Measurements from ENCODE around the gene TEX51.

TEX51 gene

DNA sequence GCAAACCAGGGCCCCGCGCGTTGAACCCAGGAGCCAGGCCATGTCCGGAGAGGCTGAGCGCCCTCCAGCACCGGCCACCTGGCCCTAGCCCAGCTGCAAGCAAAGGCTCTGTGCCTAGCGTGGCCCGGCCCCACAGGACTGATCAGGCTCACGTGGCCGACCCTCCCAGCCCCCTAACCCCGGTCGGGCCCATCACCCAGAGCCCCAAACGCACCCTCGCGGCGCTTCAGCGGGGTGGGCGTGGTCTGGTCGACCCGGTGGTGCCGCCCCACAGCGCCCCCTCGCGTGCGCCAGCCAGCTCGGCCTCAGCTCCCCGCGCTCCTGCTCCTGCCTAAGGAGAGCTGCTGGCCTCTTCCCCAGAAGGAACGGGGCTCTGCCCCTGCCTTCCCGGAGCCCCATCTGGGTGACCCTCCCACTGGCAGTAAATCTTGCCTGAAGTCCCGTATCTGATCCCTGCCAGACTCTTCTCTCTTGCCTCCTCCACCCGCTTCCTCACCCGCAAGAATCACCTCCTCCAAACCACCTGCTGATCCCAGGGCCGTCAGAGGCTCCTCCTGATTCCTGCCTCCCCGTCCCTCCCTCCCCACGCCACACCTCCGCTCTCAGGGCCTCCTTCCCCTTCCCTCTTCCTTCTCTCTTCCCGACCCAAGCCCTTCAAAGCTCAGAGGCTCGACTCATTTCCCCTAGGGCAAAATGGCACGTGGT lies 12.3 kb upstream of the TEX51 start:
- TF ChIP-seq, protein P1, sequence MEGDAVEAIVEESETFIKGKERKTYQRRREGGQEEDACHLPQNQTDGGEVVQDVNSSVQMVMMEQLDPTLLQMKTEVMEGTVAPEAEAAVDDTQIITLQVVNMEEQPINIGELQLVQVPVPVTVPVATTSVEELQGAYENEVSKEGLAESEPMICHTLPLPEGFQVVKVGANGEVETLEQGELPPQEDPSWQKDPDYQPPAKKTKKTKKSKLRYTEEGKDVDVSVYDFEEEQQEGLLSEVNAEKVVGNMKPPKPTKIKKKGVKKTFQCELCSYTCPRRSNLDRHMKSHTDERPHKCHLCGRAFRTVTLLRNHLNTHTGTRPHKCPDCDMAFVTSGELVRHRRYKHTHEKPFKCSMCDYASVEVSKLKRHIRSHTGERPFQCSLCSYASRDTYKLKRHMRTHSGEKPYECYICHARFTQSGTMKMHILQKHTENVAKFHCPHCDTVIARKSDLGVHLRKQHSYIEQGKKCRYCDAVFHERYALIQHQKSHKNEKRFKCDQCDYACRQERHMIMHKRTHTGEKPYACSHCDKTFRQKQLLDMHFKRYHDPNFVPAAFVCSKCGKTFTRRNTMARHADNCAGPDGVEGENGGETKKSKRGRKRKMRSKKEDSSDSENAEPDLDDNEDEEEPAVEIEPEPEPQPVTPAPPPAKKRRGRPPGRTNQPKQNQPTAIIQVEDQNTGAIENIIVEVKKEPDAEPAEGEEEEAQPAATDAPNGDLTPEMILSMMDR (IDR thresholded peaks at IDR 0.05; ENCODE audit: insufficient read depth, low read length, poor library complexity, severe bottlenecking), result peak; percentile 31
- TF ChIP-seq EZH2phosphoT487 (conservative IDR thresholded peaks at IDR 0.05; ENCODE audit: low read length), result no peak
- Histone ChIP-seq H3K27ac (ENCODE audit: low read depth, low read length) (no peak overlapping the region), H3K27me3 (ENCODE audit: low read length) (no peaks in the 10 kb centered on the region), H3K36me3 (ENCODE audit: low read length) (no peaks in the 10 kb centered on the region), H3K79me2 (ENCODE audit: insufficient read depth, low read length) (no peaks in the 10 kb centered on the region), H3K9ac (ENCODE audit: low read length) (no peak overlapping the region), H3K4me2 (ENCODE audit: low read depth, low read length, poor library complexity, severe bottlenecking) (no peak overlapping the region), H4K20me1 (ENCODE audit: low read depth, low read length) (no peaks in the 10 kb centered on the region), H3K9me2 (replicated peaks; ENCODE audit: insufficient read depth, low read length) (no peaks in the 10 kb centered on the region), H3K9me3 (ENCODE audit: insufficient read depth, low read length) (no peaks in the 10 kb centered on the region), H2AFZ (ENCODE audit: low read depth, low read length, severe bottlenecking) (no peak overlapping the region), H3F3A (ENCODE audit: insufficient read depth) (no peaks in the 10 kb centered on the region), H3K4me3 (ENCODE audit: insufficient read depth, low read length, poor library complexity, severe bottlenecking) (no peak overlapping the region)

DNA sequence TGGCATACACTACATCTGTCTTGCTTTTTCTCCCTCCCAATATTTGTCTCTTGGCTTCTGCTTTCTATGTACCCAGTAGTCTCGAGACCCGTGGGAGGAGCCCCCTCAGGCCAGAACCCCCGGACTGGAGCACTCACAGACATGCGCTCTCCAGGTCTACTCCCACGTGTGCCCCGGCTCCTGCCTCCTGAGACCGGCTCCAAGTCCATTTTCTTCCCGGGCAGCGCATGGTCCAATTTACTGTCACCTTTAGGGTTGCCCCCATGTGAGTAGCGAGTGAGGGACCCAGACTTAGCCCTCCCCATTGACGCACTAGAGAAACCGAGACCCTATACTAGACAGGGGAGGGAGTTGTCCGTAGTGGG lies 11.8 kb upstream of the TEX51 start:
- H3K9ac ChIP-seq (ENCODE audit: low read length), result no peak overlapping the region
- H4K20me1 ChIP-seq (ENCODE audit: low read depth, low read length), result no peaks in the 10 kb centered on the region
- H3K9me3 ChIP-seq (ENCODE audit: insufficient read depth, low read length), result no peaks in the 10 kb centered on the region
- H3F3A ChIP-seq (ENCODE audit: insufficient read depth), result no peaks in the 10 kb centered on the region
- no peak overlapping the region for H2AFZ ChIP-seq (ENCODE audit: low read depth, low read length, severe bottlenecking)
- no peak overlapping the region for H3K4me3 ChIP-seq (ENCODE audit: insufficient read depth, low read length, poor library complexity, severe bottlenecking)
- H3K27ac ChIP-seq (ENCODE audit: low read depth, low read length), result no peak overlapping the region
- no peaks in the 10 kb centered on the region for H3K79me2 ChIP-seq (ENCODE audit: insufficient read depth, low read length)
- no peak for TF ChIP-seq EZH2phosphoT487 (conservative IDR thresholded peaks at IDR 0.05; ENCODE audit: low read length)
- TF ChIP-seq, protein P1 (IDR thresholded peaks at IDR 0.05; ENCODE audit: insufficient read depth, low read length, poor library complexity, severe bottlenecking), result no peak
- no peaks in the 10 kb centered on the region for H3K36me3 ChIP-seq (ENCODE audit: low read length)
- no peaks in the 10 kb centered on the region for H3K9me2 ChIP-seq (replicated peaks; ENCODE audit: insufficient read depth, low read length)
- no peaks in the 10 kb centered on the region for H3K27me3 ChIP-seq (ENCODE audit: low read length)
- H3K4me2 ChIP-seq (ENCODE audit: low read depth, low read length, poor library complexity, severe bottlenecking), result no peak overlapping the region

DNA sequence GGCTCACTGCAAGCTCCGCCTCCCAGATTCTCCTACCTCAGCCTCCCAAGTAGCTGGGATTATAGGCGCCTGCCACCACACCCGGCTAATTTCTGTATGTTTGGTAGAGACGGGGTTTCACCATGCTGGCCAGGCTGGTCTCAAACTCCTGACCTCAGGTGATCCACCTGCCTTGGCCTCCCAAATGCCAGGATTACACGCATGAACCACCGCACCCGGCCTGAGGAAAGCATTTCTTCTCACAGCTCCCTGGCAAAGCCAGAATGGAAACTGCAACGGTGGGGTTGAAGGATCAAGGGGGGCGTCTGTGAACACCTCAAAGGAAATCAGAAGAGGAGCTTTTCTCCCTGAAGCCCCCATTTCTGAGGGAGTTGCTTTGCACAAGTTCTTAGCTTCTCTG lies 11.2 kb upstream of the TEX51 start:
- no peak overlapping the region for H2AFZ ChIP-seq (ENCODE audit: low read depth, low read length, severe bottlenecking)
- no peaks in the 10 kb centered on the region for H3K79me2 ChIP-seq (ENCODE audit: insufficient read depth, low read length)
- no peak overlapping the region for H3K27ac ChIP-seq (ENCODE audit: low read depth, low read length)
- no peaks in the 10 kb centered on the region for H3K9me3 ChIP-seq (ENCODE audit: insufficient read depth, low read length)
- no peak overlapping the region for H3K4me3 ChIP-seq (ENCODE audit: insufficient read depth, low read length, poor library complexity, severe bottlenecking)
- no peak overlapping the region for H3K9ac ChIP-seq (ENCODE audit: low read length)
- no peaks in the 10 kb centered on the region for H3K27me3 ChIP-seq (ENCODE audit: low read length)
- TF ChIP-seq, protein P1 (IDR thresholded peaks at IDR 0.05; ENCODE audit: insufficient read depth, low read length, poor library complexity, severe bottlenecking), result no peak
- no peak for TF ChIP-seq EZH2phosphoT487 (conservative IDR thresholded peaks at IDR 0.05; ENCODE audit: low read length)
- H4K20me1 ChIP-seq (ENCODE audit: low read depth, low read length), result no peaks in the 10 kb centered on the region
- no peak overlapping the region for H3K4me2 ChIP-seq (ENCODE audit: low read depth, low read length, poor library complexity, severe bottlenecking)
- no peaks in the 10 kb centered on the region for H3K36me3 ChIP-seq (ENCODE audit: low read length)
- H3K9me2 ChIP-seq (replicated peaks; ENCODE audit: insufficient read depth, low read length), result no peaks in the 10 kb centered on the region
- H3F3A ChIP-seq (ENCODE audit: insufficient read depth), result no peaks in the 10 kb centered on the region

Measured in SU-DHL-6 (cell line).